Measurements from ENCODE around the gene DACT2. TPM values are rescaled to one million over a fixed set of nuclear protein-coding genes. Genes with fewer than 3 reads are reported as not detected.

Gene DACT2
- total RNA-seq, 1 donor from 2014 or later = 17.4 TPM

DNA sequence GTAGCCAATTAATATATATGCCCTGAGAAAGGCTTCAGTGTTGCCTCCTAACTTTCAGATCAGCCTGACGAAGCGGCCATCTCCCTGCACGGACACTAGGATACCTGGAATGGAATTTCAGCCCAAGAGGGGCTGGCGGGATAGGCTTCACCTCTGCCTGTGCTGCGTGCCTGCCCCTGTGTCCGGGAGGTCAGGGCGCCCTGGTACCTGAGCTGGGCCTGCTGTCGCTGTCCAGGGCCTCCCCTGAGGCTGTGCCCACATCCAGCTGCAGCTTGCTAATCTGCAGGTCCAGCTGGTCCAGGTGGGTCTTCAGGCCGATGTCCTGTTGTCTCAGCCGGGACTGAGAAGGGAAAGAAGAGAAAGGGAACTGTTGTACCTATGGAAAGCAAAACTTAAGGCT is 8.6 kb downstream of the DACT2 start:
- TF ChIP-seq, protein P1, sequence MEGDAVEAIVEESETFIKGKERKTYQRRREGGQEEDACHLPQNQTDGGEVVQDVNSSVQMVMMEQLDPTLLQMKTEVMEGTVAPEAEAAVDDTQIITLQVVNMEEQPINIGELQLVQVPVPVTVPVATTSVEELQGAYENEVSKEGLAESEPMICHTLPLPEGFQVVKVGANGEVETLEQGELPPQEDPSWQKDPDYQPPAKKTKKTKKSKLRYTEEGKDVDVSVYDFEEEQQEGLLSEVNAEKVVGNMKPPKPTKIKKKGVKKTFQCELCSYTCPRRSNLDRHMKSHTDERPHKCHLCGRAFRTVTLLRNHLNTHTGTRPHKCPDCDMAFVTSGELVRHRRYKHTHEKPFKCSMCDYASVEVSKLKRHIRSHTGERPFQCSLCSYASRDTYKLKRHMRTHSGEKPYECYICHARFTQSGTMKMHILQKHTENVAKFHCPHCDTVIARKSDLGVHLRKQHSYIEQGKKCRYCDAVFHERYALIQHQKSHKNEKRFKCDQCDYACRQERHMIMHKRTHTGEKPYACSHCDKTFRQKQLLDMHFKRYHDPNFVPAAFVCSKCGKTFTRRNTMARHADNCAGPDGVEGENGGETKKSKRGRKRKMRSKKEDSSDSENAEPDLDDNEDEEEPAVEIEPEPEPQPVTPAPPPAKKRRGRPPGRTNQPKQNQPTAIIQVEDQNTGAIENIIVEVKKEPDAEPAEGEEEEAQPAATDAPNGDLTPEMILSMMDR (conservative IDR thresholded peaks at IDR 0.05) = no peak

DNA sequence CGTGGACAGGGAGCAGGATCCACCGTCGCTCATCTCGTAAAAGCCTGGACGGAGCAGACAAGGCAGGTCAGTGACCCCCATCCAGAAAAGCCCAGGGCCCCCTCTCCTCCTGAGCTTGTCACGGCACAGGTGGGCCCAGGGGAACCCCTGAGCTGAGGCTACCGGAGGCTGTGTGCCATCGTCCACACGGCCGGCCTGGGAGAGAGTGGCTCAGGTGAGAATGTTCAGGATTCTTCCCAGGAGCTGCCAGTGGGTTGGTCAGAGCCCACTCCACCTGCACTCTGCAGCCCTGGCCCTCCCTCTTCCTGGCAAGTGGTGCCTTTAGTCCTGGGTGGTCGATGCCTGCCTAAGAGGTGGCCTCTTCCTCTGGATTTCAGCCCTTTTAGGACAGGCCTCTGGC is 9.2 kb downstream of the DACT2 start:
- H3K9me3 Mint-ChIP-seq = no peaks in the 10 kb centered on the region
- no peak overlapping the region for H3K4me3 Mint-ChIP-seq
- DNase-seq (ENCODE audit: extremely low spot score, unreplicated experiment) = no peak
- H3K27ac Mint-ChIP-seq = no peak overlapping the region
- peaks cover 44% of the 10 kb centered on the region for H3K4me1 Mint-ChIP-seq (ENCODE audit: unreplicated experiment)
- peaks cover 14% of the 10 kb centered on the region for H3K36me3 Mint-ChIP-seq
- peaks cover 5% of the 10 kb centered on the region for H3K27me3 Mint-ChIP-seq
- TF ChIP-seq, protein P1 (conservative IDR thresholded peaks at IDR 0.05) = no peak

More for the DNA sequence above, 8.6 kb downstream of the DACT2 start:
- Mint-ChIP-seq H3K4me3 (no peak overlapping the region), H3K27me3 (peaks cover 8% of the 10 kb centered on the region), H3K4me1 (ENCODE audit: unreplicated experiment) (peaks cover 45% of the 10 kb centered on the region), H3K36me3 (peaks cover 14% of the 10 kb centered on the region), H3K9me3 (no peaks in the 10 kb centered on the region), H3K27ac (no peak overlapping the region)
- DNase-seq (ENCODE audit: extremely low spot score, unreplicated experiment) = no peak

DNA sequence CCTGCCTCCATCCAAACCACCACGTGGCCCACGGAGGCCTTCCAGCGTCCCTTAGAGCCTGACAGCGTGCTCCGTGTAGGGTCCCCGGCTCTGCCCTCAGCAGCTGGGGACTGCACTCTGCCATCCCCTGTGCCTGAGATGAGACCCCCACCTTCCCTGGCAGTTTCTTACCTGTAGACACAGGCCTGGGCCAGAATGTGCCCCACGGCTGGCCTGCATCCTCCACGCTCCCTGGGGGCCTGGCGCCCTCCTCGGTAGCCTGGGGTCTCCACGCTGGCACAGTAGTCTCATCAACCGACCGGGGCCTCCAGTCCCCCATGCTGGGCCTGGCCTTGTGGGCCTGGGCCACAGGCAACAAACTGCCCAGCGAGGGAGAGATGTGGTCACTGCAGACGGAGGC is 9.6 kb downstream of the DACT2 start:
- Mint-ChIP-seq H3K27me3 (peaks cover 9% of the 10 kb centered on the region), H3K36me3 (peaks cover 14% of the 10 kb centered on the region), H3K27ac (no peak overlapping the region), H3K4me3 (no peak overlapping the region), H3K9me3 (no peaks in the 10 kb centered on the region), H3K4me1 (ENCODE audit: unreplicated experiment) (peaks cover 44% of the 10 kb centered on the region)
- DNase-seq (ENCODE audit: extremely low spot score, unreplicated experiment) = no peak
- TF ChIP-seq, protein P1 (conservative IDR thresholded peaks at IDR 0.05) = no peak

DNA sequence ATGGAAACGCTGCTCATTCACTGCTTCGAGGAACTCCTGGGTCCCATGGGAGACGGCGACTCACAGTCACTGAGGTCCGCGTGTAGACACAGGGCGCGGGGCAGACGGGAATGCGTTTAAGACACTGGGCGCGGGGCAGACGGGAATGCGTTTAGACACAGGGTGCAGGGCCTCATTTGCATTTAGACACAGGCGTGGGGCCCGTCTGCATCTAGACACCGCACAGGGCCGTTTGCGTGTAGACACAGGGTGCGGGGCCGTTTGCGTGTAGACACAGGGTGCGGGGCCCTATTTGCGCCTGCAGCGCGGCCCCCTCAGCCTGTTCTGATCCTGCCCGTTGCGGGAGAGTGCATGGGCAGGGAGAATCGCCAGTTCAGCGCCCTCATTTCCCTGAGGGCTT is 10.4 kb downstream of the DACT2 start:
- Mint-ChIP-seq H3K27ac (no peak overlapping the region), H3K27me3 (peaks cover 10% of the 10 kb centered on the region), H3K36me3 (peaks cover 14% of the 10 kb centered on the region), H3K9me3 (no peaks in the 10 kb centered on the region), H3K4me3 (no peak overlapping the region), H3K4me1 (ENCODE audit: unreplicated experiment) (peaks cover 44% of the 10 kb centered on the region)
- TF ChIP-seq, protein P1 (conservative IDR thresholded peaks at IDR 0.05) = no peak
- no peak for DNase-seq (ENCODE audit: extremely low spot score, unreplicated experiment)

DNA sequence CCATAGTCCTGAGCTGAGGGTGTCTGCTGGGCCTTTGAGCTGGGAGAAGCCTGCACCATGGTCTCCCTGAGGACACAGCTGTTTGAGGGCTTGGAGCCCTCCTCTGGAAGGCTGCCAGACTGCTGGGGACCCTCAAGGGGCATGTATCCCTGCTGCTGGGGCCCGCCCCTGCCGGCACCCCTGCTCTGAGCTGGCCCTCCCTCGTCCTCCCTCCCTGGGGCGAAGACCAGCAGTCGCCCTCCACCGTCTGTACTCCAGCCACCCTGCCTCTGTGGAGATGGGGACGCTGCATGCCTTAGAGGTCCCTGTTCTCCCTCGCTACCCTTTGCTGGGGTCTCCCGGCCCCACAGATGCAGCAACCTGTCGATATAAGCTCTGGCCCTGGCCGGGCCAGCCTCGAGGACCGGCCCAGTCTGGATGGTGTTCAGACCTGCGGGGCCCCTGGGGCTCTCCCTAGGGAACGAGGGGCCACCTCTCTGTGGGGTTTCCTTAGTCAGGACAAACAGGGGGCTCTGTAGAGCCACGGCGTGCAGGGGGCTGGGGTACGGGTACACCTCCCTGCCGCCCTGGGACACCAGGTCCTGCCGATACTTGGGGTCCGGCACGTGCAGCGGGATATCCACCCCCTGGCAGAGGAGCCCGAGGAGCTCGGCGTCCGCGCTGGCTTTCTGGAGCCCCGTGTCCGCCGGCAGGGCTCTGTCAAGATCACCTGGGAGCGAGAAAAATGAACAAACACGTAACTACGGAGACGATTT is 11.0 kb downstream of the DACT2 start:
- TF ChIP-seq, protein P1 (conservative IDR thresholded peaks at IDR 0.05) = no peak
- H3K9me3 Mint-ChIP-seq = no peaks in the 10 kb centered on the region
- DNase-seq (ENCODE audit: extremely low spot score, unreplicated experiment) = no peak
- peaks cover 14% of the 10 kb centered on the region for H3K36me3 Mint-ChIP-seq
- H3K4me1 Mint-ChIP-seq (ENCODE audit: unreplicated experiment) = peaks cover 42% of the 10 kb centered on the region
- H3K27ac Mint-ChIP-seq = no peak overlapping the region
- H3K4me3 Mint-ChIP-seq = no peak overlapping the region
- H3K27me3 Mint-ChIP-seq = peaks cover 5% of the 10 kb centered on the region

Measured in type B pancreatic cell (in vitro differentiated cells).